Measurements from ENCODE around the gene KCTD7.
A peak's percentile ranks its signal among the peaks of the same experiment; 100 is the strongest.
"Not testable (repeated sequence)": the region's sequence is repeated elsewhere in the genome, so short reads cannot be mapped to it uniquely, and the experiment has no call there.

Gene KCTD7

DNA sequence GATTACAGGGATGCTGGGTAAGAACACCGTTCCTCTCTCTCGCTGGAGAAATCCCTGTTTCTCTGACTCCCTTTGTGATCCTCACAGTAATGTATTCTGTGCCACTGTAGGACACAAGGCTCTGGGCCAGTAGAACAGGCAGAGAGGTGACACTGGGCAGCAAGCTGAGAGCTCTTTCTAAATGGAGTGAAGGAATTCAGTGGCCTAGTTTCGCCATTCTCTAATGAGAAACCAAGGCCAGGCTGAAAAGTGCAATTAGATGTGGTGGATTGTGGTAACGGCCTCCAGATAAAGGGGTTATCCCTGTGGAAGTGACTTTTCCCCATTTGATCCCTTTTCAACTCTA lies 12.8 kb downstream of the KCTD7 start:
- no peak for DNase-seq (ENCODE audit: extremely low read depth, insufficient read length)
- no peak overlapping the region for H3K4me3 ChIP-seq (replicated peaks; ENCODE audit: low read depth, low read length)
- TF ChIP-seq, protein P1, sequence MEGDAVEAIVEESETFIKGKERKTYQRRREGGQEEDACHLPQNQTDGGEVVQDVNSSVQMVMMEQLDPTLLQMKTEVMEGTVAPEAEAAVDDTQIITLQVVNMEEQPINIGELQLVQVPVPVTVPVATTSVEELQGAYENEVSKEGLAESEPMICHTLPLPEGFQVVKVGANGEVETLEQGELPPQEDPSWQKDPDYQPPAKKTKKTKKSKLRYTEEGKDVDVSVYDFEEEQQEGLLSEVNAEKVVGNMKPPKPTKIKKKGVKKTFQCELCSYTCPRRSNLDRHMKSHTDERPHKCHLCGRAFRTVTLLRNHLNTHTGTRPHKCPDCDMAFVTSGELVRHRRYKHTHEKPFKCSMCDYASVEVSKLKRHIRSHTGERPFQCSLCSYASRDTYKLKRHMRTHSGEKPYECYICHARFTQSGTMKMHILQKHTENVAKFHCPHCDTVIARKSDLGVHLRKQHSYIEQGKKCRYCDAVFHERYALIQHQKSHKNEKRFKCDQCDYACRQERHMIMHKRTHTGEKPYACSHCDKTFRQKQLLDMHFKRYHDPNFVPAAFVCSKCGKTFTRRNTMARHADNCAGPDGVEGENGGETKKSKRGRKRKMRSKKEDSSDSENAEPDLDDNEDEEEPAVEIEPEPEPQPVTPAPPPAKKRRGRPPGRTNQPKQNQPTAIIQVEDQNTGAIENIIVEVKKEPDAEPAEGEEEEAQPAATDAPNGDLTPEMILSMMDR (IDR thresholded peaks at IDR 0.05; ENCODE audit: insufficient read depth, low read length, poor library complexity, severe bottlenecking) = no peak
- H3K36me3 ChIP-seq (ENCODE audit: control insufficient read depth, insufficient read depth, low read length) = peaks cover 13% of the 10 kb centered on the region
- no peaks in the 10 kb centered on the region for H3K27me3 ChIP-seq (replicated peaks; ENCODE audit: control insufficient read depth, insufficient read depth, low read length)

DNA sequence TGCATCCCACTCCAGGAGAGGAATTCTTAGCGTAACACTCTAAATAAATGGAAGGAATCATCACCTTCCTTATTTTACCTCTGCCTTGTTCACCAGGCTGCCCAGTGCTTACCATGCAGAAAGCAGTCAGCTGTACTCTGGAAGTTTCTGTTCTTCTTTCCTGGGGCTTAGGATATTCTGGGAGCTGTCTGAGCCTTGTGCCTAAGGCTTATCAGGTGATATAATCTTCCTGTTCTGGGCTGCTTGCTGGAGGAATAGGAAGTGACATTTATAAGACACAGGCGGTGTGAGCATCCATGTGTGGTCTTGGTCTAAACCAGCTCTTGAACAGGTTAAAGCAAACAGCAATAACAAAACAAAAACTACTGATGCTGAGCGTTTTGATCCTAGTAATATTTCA lies 13.5 kb downstream of the KCTD7 start:
- no peak overlapping the region for H3K4me3 ChIP-seq (replicated peaks; ENCODE audit: low read depth, low read length)
- H3K36me3 ChIP-seq (ENCODE audit: control insufficient read depth, insufficient read depth, low read length) = peaks cover 13% of the 10 kb centered on the region
- no peak for DNase-seq (ENCODE audit: extremely low read depth, insufficient read length)
- H3K27me3 ChIP-seq (replicated peaks; ENCODE audit: control insufficient read depth, insufficient read depth, low read length) = no peaks in the 10 kb centered on the region
- TF ChIP-seq, protein P1 (IDR thresholded peaks at IDR 0.05; ENCODE audit: insufficient read depth, low read length, poor library complexity, severe bottlenecking) = no peak

DNA sequence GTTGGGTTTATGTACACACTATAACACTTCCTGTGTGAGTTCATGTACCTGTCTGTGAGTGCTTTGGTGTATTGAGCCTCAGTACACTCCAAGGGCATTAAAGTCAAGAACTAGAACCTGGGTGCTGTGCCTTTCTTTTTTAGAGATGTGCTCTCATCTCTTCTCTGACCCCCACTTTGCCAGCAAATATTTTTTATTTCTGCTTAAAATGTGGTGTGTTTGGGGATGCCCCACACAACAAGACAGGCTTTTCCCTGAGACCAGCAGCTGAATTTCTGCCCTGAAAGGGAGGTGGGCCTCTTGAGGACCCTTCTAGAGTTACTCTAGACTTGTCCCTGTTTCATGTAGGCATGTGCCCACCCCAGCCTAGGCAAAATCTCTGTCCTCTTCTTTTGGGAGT lies 14.3 kb downstream of the KCTD7 start:
- H3K27me3 ChIP-seq (replicated peaks; ENCODE audit: control insufficient read depth, insufficient read depth, low read length) = no peaks in the 10 kb centered on the region
- H3K4me3 ChIP-seq (replicated peaks; ENCODE audit: low read depth, low read length) = no peak overlapping the region
- peaks cover 13% of the 10 kb centered on the region for H3K36me3 ChIP-seq (ENCODE audit: control insufficient read depth, insufficient read depth, low read length)
- TF ChIP-seq, protein P1 (IDR thresholded peaks at IDR 0.05; ENCODE audit: insufficient read depth, low read length, poor library complexity, severe bottlenecking) = no peak
- DNase-seq (ENCODE audit: extremely low read depth, insufficient read length) = no peak

DNA sequence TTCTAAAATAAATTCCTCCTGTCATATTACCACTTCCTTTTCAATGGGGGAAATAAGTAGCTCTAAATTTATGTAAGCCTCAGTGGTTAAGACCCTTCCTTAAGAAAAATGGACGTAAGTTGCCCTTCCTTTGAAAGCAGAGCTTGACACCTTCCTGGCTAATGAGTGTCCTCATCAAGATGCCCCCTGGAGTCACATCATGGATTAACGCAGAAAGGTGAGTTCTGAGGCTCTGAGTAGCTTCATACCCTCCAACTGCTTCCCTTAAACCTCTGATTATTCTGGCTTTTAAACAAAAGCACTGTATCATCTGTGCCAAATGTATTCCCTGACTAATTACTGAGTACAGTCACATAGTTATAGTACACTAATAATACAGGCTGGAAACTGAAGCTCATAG lies 14.7 kb downstream of the KCTD7 start:
- Histone ChIP-seq H3K36me3 (ENCODE audit: control insufficient read depth, insufficient read depth, low read length) (peaks cover 10% of the 10 kb centered on the region), H3K4me3 (replicated peaks; ENCODE audit: low read depth, low read length) (no peak overlapping the region), H3K27me3 (replicated peaks; ENCODE audit: control insufficient read depth, insufficient read depth, low read length) (no peaks in the 10 kb centered on the region)
- TF ChIP-seq, protein P1 (IDR thresholded peaks at IDR 0.05; ENCODE audit: insufficient read depth, low read length, poor library complexity, severe bottlenecking) = no peak
- DNase-seq (ENCODE audit: extremely low read depth, insufficient read length) = no peak

DNA sequence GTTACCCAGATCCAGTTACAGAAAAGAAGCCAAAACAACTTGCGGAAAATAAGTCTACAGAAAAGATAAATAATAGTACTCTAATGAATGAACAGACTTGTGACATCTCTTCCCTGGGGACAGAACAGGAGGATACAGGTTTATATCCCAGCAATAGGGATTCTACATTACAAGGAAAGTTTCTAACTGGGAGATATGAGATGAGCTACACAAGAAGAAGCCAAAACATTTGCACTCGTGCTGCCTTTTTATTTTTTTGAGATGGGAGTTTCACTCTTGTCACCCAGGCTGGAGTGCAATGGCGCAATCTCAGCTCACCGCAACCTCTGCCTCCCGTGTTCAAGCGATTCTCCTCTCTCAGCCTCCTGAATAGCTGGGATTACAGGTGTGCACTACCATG lies 22.3 kb downstream of the KCTD7 start:
- not testable (repeated sequence) for H3K36me3 ChIP-seq (ENCODE audit: control insufficient read depth, insufficient read depth, low read length); H3K27me3 ChIP-seq (replicated peaks; ENCODE audit: control insufficient read depth, insufficient read depth, low read length); H3K4me3 ChIP-seq (replicated peaks; ENCODE audit: low read depth, low read length); DNase-seq (ENCODE audit: extremely low read depth, insufficient read length)

DNA sequence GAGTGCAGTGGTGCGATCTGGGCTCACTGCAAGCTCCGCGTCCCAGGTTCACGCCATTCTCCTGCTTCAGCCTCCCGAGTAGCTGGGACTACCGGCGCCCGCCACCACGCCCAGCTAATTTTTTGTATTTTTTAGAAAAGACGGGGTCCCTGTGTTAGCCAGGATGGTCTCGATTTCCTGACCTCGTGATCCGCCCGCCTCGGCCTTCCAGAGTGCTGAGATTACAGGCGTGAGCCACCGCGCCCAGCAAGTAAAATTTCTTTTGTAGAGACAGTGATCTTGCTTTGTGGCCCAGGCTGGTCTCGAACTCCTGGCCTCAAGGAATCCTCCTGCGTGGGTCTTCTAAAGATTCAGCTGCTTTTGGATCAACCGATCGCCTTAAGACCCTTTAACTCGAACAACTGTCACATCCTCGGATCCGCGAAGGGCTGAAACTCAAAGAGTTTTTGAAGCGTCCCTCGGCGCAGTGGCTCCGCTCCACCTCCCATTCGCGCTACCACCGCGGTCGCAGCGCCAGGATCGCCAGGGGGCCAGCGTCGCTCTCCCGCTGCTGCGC lies 25.1 kb downstream of the KCTD7 start:
- DNase-seq (ENCODE audit: extremely low read depth, insufficient read length); H3K27me3 ChIP-seq (replicated peaks; ENCODE audit: control insufficient read depth, insufficient read depth, low read length): not testable (repeated sequence)
- H3K4me3 ChIP-seq (replicated peaks; ENCODE audit: low read depth, low read length) = peak overlapping the region; percentile 90

More for the DNA sequence above, 25.1 kb downstream of the KCTD7 start:
- not testable (repeated sequence) for H3K36me3 ChIP-seq (ENCODE audit: control insufficient read depth, insufficient read depth, low read length)
